DMS114 treated with DMSO at 0.1 percent for 48 hours (cell line): ENCODE results near the gene CKAP5.
"Not testable (repeated sequence)": the region's sequence is repeated elsewhere in the genome, so short reads cannot be mapped to it uniquely, and the experiment has no call there.

ENCODE experiments used
- DNase-seq: peaks from one replicate; lab custom pipeline; 2025; ENCODE audit not compliant: unreplicated experiment; lab: John Stamatoyannopoulos, UW

CKAP5 gene

DNA sequence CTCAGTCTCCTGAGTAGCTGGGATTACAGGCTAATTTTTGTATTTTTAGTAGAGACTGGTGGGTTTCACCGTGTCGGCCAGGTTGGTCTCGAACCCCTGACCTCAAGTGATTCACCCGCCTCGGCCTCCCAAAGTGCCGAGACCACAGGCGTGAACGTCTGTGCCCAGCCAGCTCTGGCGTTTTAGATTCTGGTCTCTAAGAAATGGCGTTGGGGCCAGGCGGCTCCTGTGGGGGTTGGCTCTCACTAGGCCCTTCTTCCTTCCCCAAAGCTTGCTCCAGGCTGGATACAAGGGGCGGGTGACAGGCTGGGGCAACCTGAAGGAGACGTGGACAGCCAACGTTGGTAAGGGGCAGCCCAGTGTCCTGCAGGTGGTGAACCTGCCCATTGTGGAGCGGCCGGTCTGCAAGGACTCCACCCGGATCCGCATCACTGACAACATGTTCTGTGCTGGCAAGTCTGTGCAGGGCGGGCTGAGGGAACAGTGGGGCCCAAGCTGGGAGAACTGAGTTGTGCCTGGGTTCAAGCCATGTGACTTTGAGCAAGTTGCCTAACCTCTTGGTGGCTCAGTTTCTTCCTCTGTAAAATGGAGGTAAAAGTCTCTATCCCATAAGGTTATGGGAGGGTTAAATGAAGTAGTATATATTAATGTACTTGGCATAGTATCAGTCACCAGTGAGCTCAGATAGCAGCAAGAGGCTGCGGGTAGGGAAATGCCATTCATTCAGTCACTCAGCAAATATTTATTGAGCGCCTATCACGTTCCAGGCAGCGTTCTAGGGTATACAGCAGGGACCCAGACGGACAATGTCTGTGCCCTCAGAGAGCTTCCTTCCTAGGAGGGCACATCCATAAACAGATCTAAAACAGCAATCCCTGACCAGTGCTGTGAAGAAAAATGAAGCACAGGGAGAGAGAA is 116.7 kb downstream of the CKAP5 start:
- DNase-seq: no peak

GRCh38 chr11:46728659-46729040 is 117.4 kb downstream of the CKAP5 start:
- no peak for DNase-seq

GRCh38 chr11:46727952-46728658 is 118.0 kb downstream of the CKAP5 start:
- no peak for DNase-seq

GRCh38 chr11:46726206-46726862 is 119.7 kb downstream of the CKAP5 start:
- no peak for DNase-seq

- DNase-seq: no peak
These were observed 120.5 kb downstream of the CKAP5 start for GRCh38 chr11:46725338-46726205.

DNA sequence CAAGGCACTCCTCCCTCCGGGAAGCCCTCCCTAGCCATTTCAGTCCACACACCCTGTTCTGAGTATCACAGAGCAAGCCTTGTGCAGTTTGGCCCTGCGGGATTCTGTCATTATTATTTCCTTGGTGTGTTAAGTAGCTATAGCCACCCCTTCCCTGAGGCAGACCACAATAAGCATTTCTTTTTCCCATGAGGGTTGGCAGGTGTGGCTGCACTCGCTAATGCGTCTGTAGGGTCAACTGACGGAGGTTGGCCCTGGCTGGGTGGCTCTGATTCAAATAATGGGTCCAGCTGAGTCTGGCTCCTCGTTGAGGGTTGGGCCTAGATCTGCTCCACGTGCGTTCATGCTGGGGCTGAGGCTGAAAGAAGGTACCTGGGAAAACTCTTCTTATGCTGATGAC is 122.0 kb downstream of the CKAP5 start:
- no peak for DNase-seq

GRCh38 chr11:46723359-46723680 is 122.8 kb downstream of the CKAP5 start:
- DNase-seq: no peak

DNA sequence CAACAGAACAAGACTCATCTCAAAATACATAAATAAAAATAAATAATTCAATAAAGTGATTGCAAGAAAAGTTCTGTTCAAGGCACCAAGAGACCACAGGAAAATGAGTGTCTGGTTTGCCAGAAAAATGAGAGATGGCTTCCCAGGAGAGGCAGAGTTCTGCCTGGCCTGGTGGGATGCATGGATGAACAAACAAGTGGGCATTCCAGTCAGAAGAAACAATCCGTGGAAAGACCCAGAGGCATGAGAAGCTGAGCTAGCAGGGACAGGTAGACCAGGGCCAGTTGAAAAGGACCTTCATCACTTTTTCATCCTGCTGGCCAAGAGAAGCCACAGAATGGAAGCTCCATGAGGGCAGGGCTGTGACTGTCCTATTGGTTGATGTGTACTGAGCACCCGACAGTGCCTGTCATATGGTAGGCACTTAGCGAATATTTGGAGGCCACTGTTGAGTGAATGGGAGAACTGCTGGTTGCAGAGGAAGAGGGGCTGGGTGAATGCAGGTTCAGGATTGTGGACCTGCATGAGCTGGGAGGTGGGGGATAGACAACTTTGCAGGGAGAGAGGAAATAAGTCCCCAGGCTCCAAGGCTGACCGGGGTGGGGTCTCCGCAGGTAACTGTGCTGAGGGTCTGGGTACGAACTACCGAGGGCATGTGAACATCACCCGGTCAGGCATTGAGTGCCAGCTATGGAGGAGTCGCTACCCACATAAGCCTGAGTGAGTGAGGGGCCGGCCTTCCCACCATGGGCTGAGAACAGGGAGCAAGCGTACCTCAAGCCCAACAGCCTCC is 123.3 kb downstream of the CKAP5 start:
- DNase-seq: no peak

DNA sequence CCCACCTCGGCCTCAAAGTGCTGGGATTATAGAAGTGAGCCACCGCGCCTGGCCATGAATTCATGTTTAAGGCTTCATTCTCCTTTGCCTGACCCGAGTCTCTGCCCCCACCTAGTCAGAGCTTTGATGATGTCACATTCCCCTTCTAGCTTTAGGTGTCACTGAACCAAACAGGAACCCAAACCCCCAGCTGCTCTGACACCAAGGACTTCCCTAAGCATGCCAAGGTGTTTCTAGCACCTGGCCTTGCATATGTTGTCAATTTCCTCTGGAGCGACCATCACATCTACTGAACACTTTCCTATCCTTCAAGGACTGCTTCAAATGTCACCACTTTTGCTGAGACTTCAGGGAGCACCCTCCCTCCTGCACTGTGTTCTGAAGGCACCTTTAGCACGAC is 124.8 kb downstream of the CKAP5 start:
- no peak for DNase-seq

DNA sequence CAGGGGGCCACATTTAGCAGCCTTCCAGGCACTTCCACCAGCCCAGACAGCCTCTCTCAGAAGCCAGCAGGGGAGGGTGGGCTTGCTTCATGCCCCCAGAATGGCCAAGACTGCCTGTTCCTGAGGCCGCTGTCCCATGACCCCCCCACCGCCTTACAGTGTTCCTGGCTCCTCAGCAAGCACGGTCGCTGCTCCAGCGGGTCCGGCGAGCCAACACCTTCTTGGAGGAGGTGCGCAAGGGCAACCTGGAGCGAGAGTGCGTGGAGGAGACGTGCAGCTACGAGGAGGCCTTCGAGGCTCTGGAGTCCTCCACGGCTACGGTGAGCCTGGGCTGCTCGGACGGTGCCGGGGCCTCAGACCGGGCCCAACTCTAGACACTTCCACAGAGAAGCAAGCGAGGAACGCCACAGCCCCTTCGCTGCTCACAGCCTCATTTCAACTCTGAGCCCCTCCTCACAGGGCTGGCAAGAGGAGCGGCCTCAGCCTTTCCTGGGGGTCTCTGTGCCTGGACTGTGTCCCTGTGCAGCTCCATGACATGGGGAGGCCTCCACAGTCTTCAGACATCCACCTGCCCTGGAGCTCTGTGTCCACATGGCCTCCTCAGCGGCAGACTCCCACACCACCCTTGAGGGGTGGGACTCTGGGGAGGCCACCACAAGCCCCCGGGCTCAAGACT is 126.4 kb downstream of the CKAP5 start:
- DNase-seq: no peak

GRCh38 chr11:46719048-46719542 is 127.0 kb downstream of the CKAP5 start, which contains the start of gene F2:
Gene F2, plus strand, starts transcription at chr11:46719213. Its CDS starts 23 bp downstream, at chr11:46719236.
- no peak for DNase-seq

DNA sequence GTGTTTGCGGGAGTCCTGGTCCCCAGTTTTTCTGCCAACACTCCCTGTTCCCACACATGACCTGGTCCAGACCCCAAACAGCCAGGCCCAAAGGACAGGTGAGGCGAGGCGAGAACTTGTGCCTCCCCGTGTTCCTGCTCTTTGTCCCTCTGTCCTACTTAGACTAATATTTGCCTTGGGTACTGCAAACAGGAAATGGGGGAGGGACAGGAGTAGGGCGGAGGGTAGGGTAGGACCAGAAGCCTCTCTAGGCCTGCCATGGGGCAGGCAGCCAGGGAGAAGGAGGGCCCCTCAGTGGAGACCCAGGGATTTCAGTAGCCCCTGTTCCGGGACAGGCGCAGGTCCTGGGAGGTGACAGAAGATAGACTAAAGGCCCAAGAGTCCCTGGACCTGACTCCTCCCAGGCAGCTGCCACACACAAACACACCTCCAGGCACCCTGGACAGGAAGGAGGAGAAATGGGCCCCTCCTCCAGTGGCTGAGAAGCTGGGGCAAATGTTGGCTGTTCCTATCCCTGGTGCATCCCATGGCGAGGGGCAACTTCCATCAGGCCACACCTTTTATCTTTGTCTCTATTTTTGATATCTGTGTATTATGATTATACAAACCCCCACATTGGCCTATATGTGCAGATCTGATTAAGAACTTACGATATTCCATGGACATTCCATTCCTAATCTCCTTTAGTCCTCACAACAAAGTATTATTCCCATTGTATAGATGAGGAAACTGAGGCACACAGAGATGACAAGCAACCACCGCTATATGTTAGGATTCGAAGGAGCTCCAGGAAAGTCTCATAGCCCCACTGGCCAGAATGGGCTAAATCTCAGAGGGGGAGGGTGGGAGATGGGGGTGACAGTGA is 127.7 kb downstream of the CKAP5 start:
- DNase-seq: no peak

DNA sequence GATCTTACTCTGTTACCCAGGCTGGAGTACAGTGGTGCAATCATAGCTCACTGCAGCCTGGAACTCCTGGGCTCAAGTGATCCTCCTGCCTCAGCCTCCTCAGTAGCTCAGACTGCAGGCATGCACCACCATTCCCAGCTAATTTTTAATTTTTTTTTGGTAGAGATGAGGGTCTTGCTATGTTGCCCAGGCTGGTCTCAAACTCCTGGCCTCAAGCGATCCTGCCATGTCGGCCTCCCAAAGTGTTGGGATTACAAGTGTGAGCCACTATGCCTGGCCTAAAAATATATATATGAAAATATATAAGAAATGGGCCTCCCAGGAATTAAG is 128.3 kb downstream of the CKAP5 start:
- DNase-seq: not testable (repeated sequence)

- no peak for DNase-seq
These were observed 133.1 kb downstream of the CKAP5 start for GRCh38 chr11:46712874-46713576.

- no peak for DNase-seq
These were observed 134.8 kb downstream of the CKAP5 start for GRCh38 chr11:46711303-46711702.

- no peak for DNase-seq
These were observed 135.2 kb downstream of the CKAP5 start for GRCh38 chr11:46710821-46711269.

- DNase-seq: not testable (repeated sequence)
These were observed 136.7 kb downstream of the CKAP5 start for GRCh38 chr11:46709351-46709750.

DNA sequence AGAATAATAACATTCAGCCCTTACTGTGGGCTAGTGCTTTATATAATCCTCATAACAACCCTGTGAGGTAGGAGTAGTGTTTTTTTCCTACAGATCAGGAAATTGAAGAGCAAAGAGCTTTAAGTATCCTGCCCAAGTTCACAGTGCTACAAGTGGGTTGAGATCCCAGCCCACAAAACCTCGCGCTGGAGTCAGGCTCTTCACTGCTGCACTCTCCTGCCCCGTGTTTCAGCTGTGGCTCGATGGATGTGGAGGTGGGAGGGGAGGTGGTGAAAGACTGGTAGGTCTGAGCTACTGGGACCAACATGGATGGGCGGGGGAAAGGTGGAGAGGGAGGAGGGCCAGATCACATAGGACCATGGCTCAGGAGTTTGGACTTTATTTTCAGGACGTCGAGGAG is 139.2 kb downstream of the CKAP5 start:
- DNase-seq: no peak
